GM10248 (cell line): Measurements from ENCODE around the gene SOCS3.

ENCODE experiments used
- CTCF ChIA-PET: fragments of 300-600 bp; sonication (Branson Sonifier 250); formaldehyde crosslinking; extraction: SDS; loops from one replicate; lab custom pipeline; 2021; ENCODE audit warnings: antibody characterized with exemption; lab: Yijun Ruan, JAX
- POLR2A ChIA-PET: fragments of 350-650 bp; sonication (Branson Sonifier 250); formaldehyde crosslinking; extraction: SDS; loops from one replicate; lab custom pipeline; 2020; ENCODE audit warnings: antibody characterized with exemption; lab: Yijun Ruan, JAX
- DNase-seq: peaks from one replicate; pipeline ENCODE4 v3.0.0; 2012; ENCODE audit errors: extremely low spot score
- CTCF ChIP-seq: IDR thresholded peaks from 2 replicates; pipeline ENCODE4 v1.5.1; 2012; ENCODE audit warnings: mild to moderate bottlenecking, low read depth; ENCODE audit errors: extremely low read depth, missing control alignments, control extremely low read depth

SOCS3 gene

GRCh38 chr17:78398390-78398789 is 38.5 kb upstream of the SOCS3 start:
- ChIA-PET CTCF (no interaction called here), POLR2A (no interaction called here)
- no peak for DNase-seq
- no peak for TF ChIP-seq CTCF

- no peak for TF ChIP-seq CTCF
- ChIA-PET POLR2A (no interaction called here), CTCF (no interaction called here)
- DNase-seq: no peak
These were observed 37.8 kb upstream of the SOCS3 start for GRCh38 chr17:78397681-78398101.

GRCh38 chr17:78396441-78397337 is 36.8 kb upstream of the SOCS3 start:
- no peak for TF ChIP-seq CTCF
- CTCF ChIA-PET: interaction anchor here (1.0 to 2.1 kb wide), 6 partner anchors 12 to 108 kb away, joined by 3 to 9 read pairs (median 4); no protein-coding TSS in a partner anchor
- POLR2A ChIA-PET: interaction anchor here (0.7 kb wide), 1 partner anchor 38 kb away, joined by 3 read pairs; no protein-coding TSS in a partner anchor
- no peak for DNase-seq

- TF ChIP-seq CTCF: no peak
- POLR2A ChIA-PET: no interaction called here
- CTCF ChIA-PET: interaction anchor here (1.5 to 2.1 kb wide), 5 partner anchors 13 to 106 kb away, joined by 3 to 9 read pairs (median 5); no protein-coding TSS in a partner anchor
These were observed 35.3 kb upstream of the SOCS3 start for GRCh38 chr17:78395155-78395554.

GRCh38 chr17:78394209-78394608 is 34.3 kb upstream of the SOCS3 start:
- no peak for TF ChIP-seq CTCF
- ChIA-PET POLR2A (no interaction called here), CTCF (no interaction called here)
- DNase-seq: no peak

More at GRCh38 chr17:78395155-78395554, 35.3 kb upstream of the SOCS3 start:
- no peak for DNase-seq

- CTCF ChIA-PET: interaction anchor here (1.3 to 2.3 kb wide), 2 partner anchors 17 to 33 kb away, joined by 3 to 9 read pairs; no protein-coding TSS in a partner anchor
These were observed 33.7 kb upstream of the SOCS3 start for GRCh38 chr17:78393575-78393974.

More at GRCh38 chr17:78393575-78393974, 33.7 kb upstream of the SOCS3 start:
- TF ChIP-seq CTCF: no peak
- no peak for DNase-seq
- POLR2A ChIA-PET: no interaction called here
